ENCODE measurements around the gene C21orf58. TPM values are rescaled to one million over a fixed set of nuclear protein-coding genes. Genes with fewer than 3 reads are reported as not detected.

The C21orf58 gene
- total RNA-seq, 4 donors from 2014 or later, result 0.13 to 2.8 (median 1.2) TPM

- Histone ChIP-seq H3K36me3 (peaks cover 0 to 100% of the 10 kb centered on the region in 2 donors), H3K27ac (no peak overlapping the region), H3K4me1 (no peaks in the 10 kb centered on the region), H3K9me3 (no peaks in the 10 kb centered on the region), H3K27me3 (no peaks in the 10 kb centered on the region), H3K4me3 (no peak overlapping the region)
- no peak for ATAC-seq
- TF ChIP-seq EP300 (IDR thresholded peaks at IDR 0.05) (no peak), POLR2AphosphoS5 (IDR thresholded peaks at IDR 0.05) (no peak), POLR2A (IDR thresholded peaks at IDR 0.05) (no peak), CTCF (IDR thresholded peaks at IDR 0.05) (no peak)
- WGBS, 2 donors (ENCODE audit: low coverage in 1 of 2), result 93 to 96% methylated on average over 10 to 11 of the region's 17 CpGs
Measured at GRCh38 chr21:46349134-46349760, 25.6 kb upstream of the C21orf58 start.

GRCh38 chr21:46347791-46348381 lies 24.2 kb upstream of the C21orf58 start:
- ATAC-seq, result no peak
- H3K27ac ChIP-seq, result no peak overlapping the region
- no peak overlapping the region for H3K4me3 ChIP-seq
- no peaks in the 10 kb centered on the region for H3K9me3 ChIP-seq
- TF ChIP-seq POLR2AphosphoS5 (IDR thresholded peaks at IDR 0.05), result no peak
- no peak for TF ChIP-seq POLR2A (IDR thresholded peaks at IDR 0.05)
- no peak for TF ChIP-seq CTCF (IDR thresholded peaks at IDR 0.05)
- no peak for TF ChIP-seq EP300 (IDR thresholded peaks at IDR 0.05)
- H3K4me1 ChIP-seq, result no peaks in the 10 kb centered on the region
- no peaks in the 10 kb centered on the region for H3K27me3 ChIP-seq
- WGBS, 2 donors (ENCODE audit: low coverage in 1 of 2), result 20 to 73% methylated on average over 1 to 3 of the region's 12 CpGs
- peaks cover 0 to 88% of the 10 kb centered on the region in 2 donors for H3K36me3 ChIP-seq

- 86% methylated on average over 4 to 5 of the region's 10 CpGs for WGBS, 2 donors (ENCODE audit: low coverage in 1 of 2)
- Histone ChIP-seq H3K4me1 (no peaks in the 10 kb centered on the region), H3K9me3 (no peaks in the 10 kb centered on the region), H3K27me3 (no peaks in the 10 kb centered on the region), H3K27ac (no peak overlapping the region), H3K4me3 (no peak overlapping the region), H3K36me3 (peaks cover 0 to 82% of the 10 kb centered on the region in 2 donors)
- TF ChIP-seq POLR2A (IDR thresholded peaks at IDR 0.05) (no peak), POLR2AphosphoS5 (IDR thresholded peaks at IDR 0.05) (no peak), EP300 (IDR thresholded peaks at IDR 0.05) (no peak), CTCF (IDR thresholded peaks at IDR 0.05) (no peak)
- ATAC-seq, result no peak
Measured at GRCh38 chr21:46347203-46347550, 23.5 kb upstream of the C21orf58 start.

- peaks cover 0 to 78% of the 10 kb centered on the region in 2 donors for H3K36me3 ChIP-seq
- H3K9me3 ChIP-seq, result no peaks in the 10 kb centered on the region
- no peaks in the 10 kb centered on the region for H3K27me3 ChIP-seq
- TF ChIP-seq CTCF (IDR thresholded peaks at IDR 0.05) (no peak), POLR2AphosphoS5 (IDR thresholded peaks at IDR 0.05) (no peak)
- H3K27ac ChIP-seq, result no peak overlapping the region
- H3K4me1 ChIP-seq, result no peaks in the 10 kb centered on the region
- no peak for ATAC-seq
- 89 to 94% methylated on average over 8 to 13 of the region's 34 CpGs for WGBS, 2 donors (ENCODE audit: low coverage in 1 of 2)
- no peak overlapping the region for H3K4me3 ChIP-seq
Measured at GRCh38 chr21:46346296-46347202, 22.9 kb upstream of the C21orf58 start.
